Activated CD8-positive, alpha-beta memory T cell treated with anti-CD3 and anti-CD28 coated beads, Interleukin-2, amount 10 ng/mL, durations not matched to agents 7 days and 5 days (primary cell): ENCODE results near the gene KANK3. TPM values are rescaled to one million over a fixed set of nuclear protein-coding genes. Genes with fewer than 3 reads are reported as not detected.
"Not testable (repeated sequence)": the region's sequence is repeated elsewhere in the genome, so short reads cannot be mapped to it uniquely, and the experiment has no call there.

ENCODE experiments used
- ATAC-seq: fragments of 150-1000 bp; cut with Tn5 transposase; one replicate; pipeline ENCODE4 v1.10.0; 2021; ENCODE audit warnings: moderate library complexity
- CTCF ChIA-PET: fragments of 350-600 bp; sonication (Branson Sonifier 250); formaldehyde crosslinking; loops from one replicate; lab custom pipeline; 2021; ENCODE audit warnings: antibody characterized with exemption; lab: Charles Lee
- DNase-seq: peaks from one replicate; pipeline ENCODE4 v3.0.0-alpha.2; 2020
- H3K27ac Mint-ChIP-seq: one replicate; pipeline ENCODE4 v1.8.0; 2021; ENCODE audit warnings: mild to moderate bottlenecking, mixed read lengths
- H3K27me3 Mint-ChIP-seq: one replicate; pipeline ENCODE4 v1.8.0; 2021; ENCODE audit warnings: mixed read lengths
- H3K36me3 Mint-ChIP-seq: one replicate; pipeline ENCODE4 v1.8.0; 2021; ENCODE audit warnings: mild to moderate bottlenecking, mixed read lengths
- H3K4me1 Mint-ChIP-seq: one replicate; pipeline ENCODE4 v1.8.0; 2021; ENCODE audit warnings: mixed read lengths
- H3K4me3 Mint-ChIP-seq: one replicate; pipeline ENCODE4 v1.8.0; 2021; ENCODE audit warnings: mild to moderate bottlenecking, moderate library complexity, mixed read lengths
- H3K9me3 Mint-ChIP-seq: one replicate; pipeline ENCODE4 v1.8.0; 2022; ENCODE audit warnings: low read depth, mixed read lengths
- total RNA-seq, 2 experiments: library from RNA; stranded (reverse); gene quantifications; one replicate each; pipeline ENCODE4 v1.2.3, GENCODE V29; 2021

Gene KANK3
- total RNA-seq, 2 experiments from 2014 or later: 3.2 to 3.7 TPM

DNA sequence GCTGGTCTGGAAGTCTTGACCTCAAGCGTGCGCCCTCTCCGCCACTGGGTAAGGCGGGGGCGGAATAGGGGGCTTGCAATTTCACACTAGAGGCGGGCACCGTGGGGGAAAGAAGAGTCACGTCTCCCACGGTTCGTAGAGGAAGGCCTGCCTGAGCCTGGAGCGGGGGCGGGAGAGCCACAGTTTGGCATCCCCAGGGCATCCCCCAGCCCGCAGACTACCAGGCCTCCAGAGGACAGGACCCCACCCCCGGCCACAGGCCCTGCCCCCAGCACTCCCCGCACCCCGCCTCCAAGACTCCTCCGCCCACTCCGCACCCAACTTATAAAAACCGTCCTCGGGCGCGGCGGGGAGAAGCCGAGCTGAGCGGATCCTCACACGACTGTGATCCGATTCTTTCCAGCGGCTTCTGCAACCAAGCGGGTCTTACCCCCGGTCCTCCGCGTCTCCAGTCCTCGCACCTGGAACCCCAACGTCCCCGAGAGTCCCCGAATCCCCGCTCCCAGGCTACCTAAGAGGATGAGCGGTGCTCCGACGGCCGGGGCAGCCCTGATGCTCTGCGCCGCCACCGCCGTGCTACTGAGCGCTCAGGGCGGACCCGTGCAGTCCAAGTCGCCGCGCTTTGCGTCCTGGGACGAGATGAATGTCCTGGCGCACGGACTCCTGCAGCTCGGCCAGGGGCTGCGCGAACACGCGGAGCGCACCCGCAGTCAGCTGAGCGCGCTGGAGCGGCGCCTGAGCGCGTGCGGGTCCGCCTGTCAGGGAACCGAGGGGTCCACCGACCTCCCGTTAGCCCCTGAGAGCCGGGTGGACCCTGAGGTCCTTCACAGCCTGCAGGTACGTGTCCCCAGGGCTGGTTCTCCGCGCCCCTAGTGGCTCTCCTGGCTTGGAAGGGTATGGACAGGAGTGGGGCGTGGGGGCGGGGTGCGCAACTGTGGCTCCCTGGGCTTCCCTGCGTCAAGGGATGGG is 21.0 kb upstream of the KANK3 start, which contains the start of gene ANGPTL4:
Gene ANGPTL4, plus strand, starts transcription at position 353 of the 969 bp plus-strand sequence. Its CDS starts 167 bp downstream, at position 520.
- H3K27ac Mint-ChIP-seq: peak within 1 kb of the TSS; percentile 39
- H3K4me3 Mint-ChIP-seq: peak within 1 kb of the TSS; percentile 77
- H3K27me3 Mint-ChIP-seq: peaks cover 46% of the 10 kb centered on the region
- peaks cover 10% of the 10 kb centered on the region for H3K4me1 Mint-ChIP-seq
- CTCF ChIA-PET: interaction anchor here (0.9 to 4.7 kb wide), 3 partner anchors 10 to 222 kb away, joined by 3 to 34 read pairs (median 5); no protein-coding TSS in a partner anchor
- DNase-seq (peak; percentile 76), ATAC-seq (peak; percentile 82)
- H3K36me3 Mint-ChIP-seq: peaks cover 2% of the 10 kb centered on the region
- no peaks in the 10 kb centered on the region for H3K9me3 Mint-ChIP-seq

DNA sequence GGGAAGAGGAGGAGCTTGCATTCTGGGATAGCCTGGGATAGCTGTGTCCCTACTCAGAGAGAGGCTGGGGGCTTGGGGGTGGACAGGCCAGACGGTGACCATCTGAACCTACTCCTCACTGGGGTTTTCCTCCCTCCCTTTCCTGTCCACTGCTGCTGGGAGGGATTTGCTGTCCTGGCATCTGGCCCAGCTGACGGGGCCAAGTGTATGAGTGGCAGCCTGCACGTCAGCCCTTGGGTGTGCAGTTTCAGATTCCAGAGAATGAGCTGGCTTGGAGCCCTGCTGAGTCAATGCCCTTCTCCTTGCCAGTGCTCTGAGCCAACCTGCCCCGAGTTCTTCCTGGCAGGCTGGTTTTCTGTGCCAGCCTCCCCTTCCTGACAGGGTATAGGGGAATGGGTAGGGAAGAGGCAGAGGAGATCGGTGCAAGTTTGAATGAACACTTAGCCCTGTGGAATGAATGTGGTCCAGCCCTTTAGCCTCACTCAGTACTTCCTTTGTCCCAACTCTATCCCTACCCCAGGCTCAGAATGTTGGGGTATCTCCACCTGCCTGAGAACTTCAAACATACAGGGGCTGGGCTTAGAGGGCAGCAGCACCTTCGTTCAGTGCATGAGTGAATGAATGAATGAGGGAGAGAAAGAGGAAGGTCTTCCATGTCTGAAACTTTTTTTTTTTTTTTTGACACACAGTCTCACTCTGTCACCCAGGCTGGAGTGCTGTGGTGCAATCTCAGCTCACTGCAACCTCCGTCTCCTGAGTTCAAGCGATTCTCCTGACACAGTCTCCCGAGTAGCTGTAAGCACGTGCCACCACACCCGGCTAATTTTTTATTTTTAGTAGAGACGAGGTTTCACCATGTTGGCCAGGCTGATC is 19.1 kb upstream of the KANK3 start:
- H3K27me3 Mint-ChIP-seq: peaks cover 36% of the 10 kb centered on the region
- H3K4me3 Mint-ChIP-seq: no peak overlapping the region
- ATAC-seq (no peak), DNase-seq (no peak)
- H3K36me3 Mint-ChIP-seq: peaks cover 2% of the 10 kb centered on the region
- CTCF ChIA-PET: interaction anchor here (1.6 to 4.7 kb wide), 2 partner anchors 8 to 332 kb away, joined by 3 to 34 read pairs; no protein-coding TSS in a partner anchor
- no peaks in the 10 kb centered on the region for H3K9me3 Mint-ChIP-seq
- peaks cover 8% of the 10 kb centered on the region for H3K4me1 Mint-ChIP-seq
- no peak overlapping the region for H3K27ac Mint-ChIP-seq

DNA sequence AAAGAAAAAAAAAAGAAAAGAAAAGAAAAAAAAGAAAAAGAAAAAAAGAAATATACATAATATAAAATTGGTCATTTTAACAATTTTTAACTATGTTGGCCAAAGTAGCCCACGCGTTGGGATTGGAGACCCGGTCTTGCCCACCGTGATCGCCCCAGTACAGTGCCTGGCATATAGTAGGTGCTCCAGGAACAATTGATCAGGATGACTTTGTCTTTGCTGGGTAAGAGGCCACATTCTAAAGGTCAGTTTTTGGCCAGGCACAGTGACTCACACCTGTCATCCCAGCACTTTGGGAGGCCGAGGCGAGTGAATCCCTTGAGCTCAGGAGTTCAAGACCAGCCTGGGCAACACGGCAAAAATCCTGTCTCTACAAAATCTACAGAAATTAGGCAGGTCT is 17.1 kb upstream of the KANK3 start:
- Mint-ChIP-seq H3K36me3 (peaks cover 2% of the 10 kb centered on the region), H3K9me3 (peaks cover 3% of the 10 kb centered on the region), H3K27ac (no peak overlapping the region), H3K4me3 (no peak overlapping the region), H3K4me1 (peaks cover 16% of the 10 kb centered on the region), H3K27me3 (peaks cover 20% of the 10 kb centered on the region)
- ATAC-seq (no peak), DNase-seq (no peak)
- CTCF ChIA-PET: interaction anchor here (1.3 to 2.1 kb wide), 2 partner anchors 12 to 221 kb away, joined by 5 to 7 read pairs; no protein-coding TSS in a partner anchor

DNA sequence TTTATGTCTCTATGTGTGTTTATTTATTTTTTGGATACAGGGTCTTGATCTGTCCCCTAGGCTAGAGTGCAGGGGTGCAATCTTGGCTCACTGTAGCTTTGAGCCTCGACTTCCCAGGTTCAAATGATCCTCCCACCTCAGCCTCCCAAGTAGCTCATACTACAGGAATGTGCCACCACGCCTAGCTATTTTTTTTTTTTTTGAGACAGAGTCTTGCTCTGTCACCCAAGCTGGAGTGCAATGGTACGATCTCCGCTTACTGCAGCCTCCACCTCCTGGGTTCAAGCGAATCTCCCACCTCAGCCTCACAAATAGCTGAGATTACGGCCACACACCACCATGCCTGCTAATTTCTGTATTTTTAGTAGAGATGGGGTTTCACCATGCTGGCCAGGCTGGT is 15.9 kb upstream of the KANK3 start:
- H3K27ac Mint-ChIP-seq: no peak overlapping the region
- peaks cover 14% of the 10 kb centered on the region for H3K4me1 Mint-ChIP-seq
- CTCF ChIA-PET: interaction anchor here (0.8 to 2.1 kb wide), 3 partner anchors 11 to 222 kb away, joined by 3 to 7 read pairs (median 4); partner anchors contain the start of gene RAB11B
- peaks cover 2% of the 10 kb centered on the region for H3K36me3 Mint-ChIP-seq
- DNase-seq (no peak), ATAC-seq (no peak)
- peaks cover 15% of the 10 kb centered on the region for H3K27me3 Mint-ChIP-seq
- H3K4me3 Mint-ChIP-seq: no peak overlapping the region
- peaks cover 3% of the 10 kb centered on the region for H3K9me3 Mint-ChIP-seq

DNA sequence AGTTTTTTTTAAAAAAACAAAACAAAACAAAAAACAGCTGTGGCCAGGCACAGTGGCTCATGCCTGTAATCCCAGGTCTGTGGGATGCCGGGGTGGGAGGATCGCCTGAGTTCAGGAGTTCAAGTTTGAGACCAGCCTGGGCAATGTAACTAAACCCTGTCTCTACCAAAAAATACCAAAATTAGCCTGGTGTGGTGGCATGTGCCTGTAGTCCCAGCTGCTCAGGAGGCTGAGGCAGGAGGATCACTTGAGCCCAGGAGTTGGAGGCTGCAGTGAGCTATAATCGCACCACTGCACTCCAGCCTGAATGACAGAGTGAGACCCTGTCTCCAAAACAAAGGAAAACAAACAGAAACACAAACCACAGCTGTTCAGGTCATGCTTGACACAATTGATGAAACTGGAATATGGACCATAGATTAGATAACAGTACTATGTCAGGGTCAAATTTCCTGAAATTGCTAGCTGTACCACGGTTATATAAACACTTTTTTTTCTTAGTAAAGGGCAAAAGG is 14.0 kb upstream of the KANK3 start:
- Mint-ChIP-seq H3K36me3 (no peaks in the 10 kb centered on the region), H3K27me3 (peaks cover 9% of the 10 kb centered on the region), H3K4me1 (peaks cover 10% of the 10 kb centered on the region), H3K27ac (no peak overlapping the region), H3K4me3 (no peak overlapping the region), H3K9me3 (peaks cover 3% of the 10 kb centered on the region)
- ATAC-seq (no peak), DNase-seq (no peak)
- CTCF ChIA-PET: interaction anchor here (1.1 to 1.6 kb wide), 2 partner anchors 9 to 229 kb away, joined by 3 to 4 read pairs; no protein-coding TSS in a partner anchor

DNA sequence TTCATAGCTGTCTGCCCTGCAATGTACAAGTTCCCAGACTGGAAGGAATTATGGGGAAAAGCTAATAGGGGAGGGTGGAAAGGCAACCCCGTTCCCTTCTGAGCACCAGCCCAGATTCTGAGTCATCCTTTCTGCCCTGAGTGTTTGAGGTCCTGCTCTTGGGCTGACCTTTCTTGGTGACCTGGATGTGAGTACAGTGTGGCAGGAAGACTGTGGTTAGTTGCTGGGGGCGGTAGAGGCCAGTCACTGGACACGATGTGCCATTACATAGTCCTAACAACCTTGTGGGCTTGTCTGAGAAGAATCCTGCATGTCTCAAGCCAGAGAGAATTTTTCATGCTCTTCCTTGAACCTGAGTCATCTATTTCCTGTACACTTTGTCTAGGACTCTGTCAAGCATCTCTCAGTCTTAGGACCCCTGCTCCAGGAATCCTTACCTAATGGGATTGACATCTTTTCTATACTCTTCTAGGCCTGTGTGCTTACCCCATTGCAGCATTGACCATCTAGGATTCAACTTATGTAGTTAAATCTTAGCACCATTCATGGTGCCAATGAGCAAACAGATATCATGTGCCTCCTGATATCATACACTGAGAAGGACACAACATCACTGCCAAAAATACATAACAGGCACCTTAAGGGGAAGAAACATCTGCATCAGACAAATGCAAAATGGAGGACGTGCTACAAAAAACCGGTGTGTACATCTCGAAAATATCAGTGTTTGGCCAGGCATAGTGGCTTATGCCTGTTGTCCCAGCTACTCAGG is 12.8 kb upstream of the KANK3 start:
- no peak overlapping the region for H3K27ac Mint-ChIP-seq
- peaks cover 13% of the 10 kb centered on the region for H3K27me3 Mint-ChIP-seq
- no peak for DNase-seq
- H3K4me3 Mint-ChIP-seq: no peak overlapping the region
- peaks cover 3% of the 10 kb centered on the region for H3K9me3 Mint-ChIP-seq
- CTCF ChIA-PET: interaction anchor here (1.0 to 4.0 kb wide), 11 partner anchors 8 to 257 kb away, joined by 3 to 48 read pairs (median 6); partner anchors contain the start of genes ANGPTL4, KANK3 and RAB11B
- peaks cover 11% of the 10 kb centered on the region for H3K4me1 Mint-ChIP-seq
- no peaks in the 10 kb centered on the region for H3K36me3 Mint-ChIP-seq
- no peak for ATAC-seq

DNA sequence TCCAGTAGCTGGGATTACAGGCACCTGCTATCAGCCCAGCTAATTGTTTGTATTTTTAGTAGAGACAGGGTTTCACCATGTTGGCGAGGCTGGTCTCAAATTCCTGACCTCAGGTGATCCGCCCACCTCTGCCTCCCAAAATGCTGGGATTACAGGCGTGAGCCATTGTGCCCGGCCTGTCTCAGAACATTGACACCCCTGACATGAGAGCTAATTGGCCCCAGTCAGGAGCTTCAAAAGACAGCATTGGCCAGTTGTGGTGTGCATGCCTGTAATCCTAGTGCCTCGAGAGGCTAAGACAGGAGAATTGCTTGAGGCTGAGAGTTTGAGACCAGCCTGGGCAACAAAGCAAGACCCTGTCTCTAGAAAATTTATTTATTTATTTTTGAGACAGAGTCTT is 9.8 kb upstream of the KANK3 start:
- H3K9me3 Mint-ChIP-seq, H3K4me3 Mint-ChIP-seq, H3K36me3 Mint-ChIP-seq, ATAC-seq, DNase-seq, H3K27ac Mint-ChIP-seq: not testable (repeated sequence)
- Mint-ChIP-seq H3K27me3 (peaks cover 17% of the 10 kb centered on the region), H3K4me1 (peaks cover 13% of the 10 kb centered on the region)
- CTCF ChIA-PET: interaction anchor here (0.6 to 4.0 kb wide), 30 partner anchors 10 to 489 kb away, joined by 3 to 48 read pairs (median 6); partner anchors contain the start of genes ANGPTL4, KANK3, MARCHF2 and MYO1F

DNA sequence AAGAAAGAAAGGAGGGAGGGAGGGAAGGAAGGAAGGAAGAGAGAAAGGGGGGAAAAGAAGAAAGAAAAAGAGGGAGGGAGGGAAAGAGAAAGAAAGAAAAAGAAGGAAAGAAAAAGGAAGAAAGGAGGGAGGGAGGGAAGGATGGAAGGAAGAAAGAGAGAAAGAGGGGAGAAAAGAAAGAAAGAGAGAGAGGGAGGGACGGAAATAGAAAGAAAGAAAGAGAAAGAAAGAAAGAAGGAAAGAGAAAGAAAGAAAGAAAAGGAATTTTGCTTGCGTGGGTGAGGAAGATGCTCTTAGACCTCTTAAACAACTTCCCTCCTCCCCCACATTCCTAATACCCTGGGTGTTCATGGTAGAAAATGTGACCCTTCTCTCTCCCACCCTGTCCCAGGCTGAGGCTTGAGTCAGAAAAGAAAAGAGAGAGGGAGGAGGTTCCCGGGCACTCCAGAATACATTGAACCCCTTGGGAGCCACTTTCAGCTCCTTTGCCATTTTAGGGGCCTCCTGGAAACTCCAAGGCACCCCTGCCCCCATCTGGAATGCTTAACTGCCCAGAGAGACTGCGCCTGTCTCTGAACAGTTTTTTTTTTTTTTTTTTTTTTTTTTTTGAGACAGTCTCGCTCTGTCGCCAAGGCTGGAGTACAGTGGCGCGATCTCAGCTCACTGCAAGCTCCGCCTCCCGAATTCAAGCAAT is 9.2 kb upstream of the KANK3 start:
- Mint-ChIP-seq H3K4me1 (peaks cover 13% of the 10 kb centered on the region), H3K27me3 (peaks cover 17% of the 10 kb centered on the region), H3K36me3 (no peaks in the 10 kb centered on the region), H3K4me3 (no peak overlapping the region), H3K9me3 (peaks cover 3% of the 10 kb centered on the region), H3K27ac (no peak overlapping the region)
- DNase-seq (no peak), ATAC-seq (no peak)
- CTCF ChIA-PET: interaction anchor here (0.6 to 4.0 kb wide), 18 partner anchors 9 to 766 kb away, joined by 3 to 48 read pairs (median 11); partner anchors contain the start of genes ANGPTL4, KANK3, MARCHF2 and MYO1F

DNA sequence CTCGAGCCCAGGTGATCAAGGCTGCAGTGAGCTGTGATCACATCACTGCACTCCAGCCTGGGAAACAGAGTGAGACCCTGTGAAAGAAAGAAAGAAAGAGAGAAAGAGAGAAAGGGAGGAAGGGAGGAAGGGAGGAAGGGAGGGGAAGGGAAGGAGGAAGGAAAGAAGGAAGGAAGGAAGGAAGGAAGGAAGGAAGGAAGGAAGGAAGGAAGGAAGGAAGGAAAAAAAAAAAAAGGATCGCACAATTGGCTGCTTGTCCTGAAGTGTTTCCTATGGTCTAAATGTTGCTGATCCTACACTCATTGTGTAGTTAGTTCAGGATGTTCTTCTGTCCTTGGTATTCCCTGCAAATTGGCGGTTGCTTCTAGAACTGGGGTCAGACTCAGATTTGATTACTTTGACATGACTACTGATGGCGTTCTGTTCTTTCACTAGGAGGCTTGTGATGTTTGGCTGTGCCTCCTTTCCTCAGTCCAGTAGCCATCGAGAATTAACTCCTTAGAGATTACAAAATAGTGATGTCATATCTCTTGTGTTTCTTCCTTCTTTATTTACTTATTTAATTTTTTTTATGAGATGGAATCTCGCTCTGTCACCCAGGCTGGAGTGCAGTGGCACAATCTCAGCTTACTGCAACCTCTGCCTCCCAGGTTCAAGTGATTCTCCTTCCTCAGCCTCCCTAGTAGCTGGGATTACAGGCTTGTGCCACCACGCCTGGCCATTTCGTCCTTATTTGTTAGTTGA is 6.7 kb upstream of the KANK3 start:
- H3K4me1 Mint-ChIP-seq, H3K27ac Mint-ChIP-seq, ATAC-seq, H3K9me3 Mint-ChIP-seq, H3K36me3 Mint-ChIP-seq, H3K4me3 Mint-ChIP-seq, DNase-seq: not testable (repeated sequence)
- peaks cover 19% of the 10 kb centered on the region for H3K27me3 Mint-ChIP-seq
- CTCF ChIA-PET: interaction anchor here (0.6 to 3.1 kb wide), 2 partner anchors 15 to 143 kb away, joined by 3 to 9 read pairs; no protein-coding TSS in a partner anchor

DNA sequence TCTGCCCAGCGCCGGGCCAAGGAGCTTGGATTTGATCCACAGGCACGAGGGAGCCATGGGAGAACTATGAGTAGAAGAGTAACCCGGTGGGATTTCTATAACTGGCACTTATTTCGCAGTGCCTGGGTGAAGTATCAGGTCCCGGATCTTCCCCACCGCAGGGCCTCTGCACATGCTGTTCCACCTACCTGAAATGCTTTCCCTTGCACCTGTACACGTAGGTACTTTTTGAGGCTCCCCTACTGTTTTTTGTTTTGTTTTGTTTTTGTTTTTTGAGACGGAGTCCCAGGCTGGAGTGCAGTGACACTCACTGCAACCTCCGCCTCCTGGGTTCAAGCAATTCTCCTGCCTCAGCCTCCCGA is 402 bp upstream of the KANK3 start:
- CTCF ChIA-PET: interaction anchor here (0.6 to 5.9 kb wide), 3 partner anchors 9 to 112 kb away, joined by 3 to 48 read pairs (median 12); no protein-coding TSS in a partner anchor
- ATAC-seq (no peak), DNase-seq (no peak)
- Mint-ChIP-seq H3K9me3 (no peaks in the 10 kb centered on the region), H3K4me1 (peaks cover 15% of the 10 kb centered on the region), H3K27ac (no peak overlapping the region), H3K27me3 (peaks cover 17% of the 10 kb centered on the region), H3K4me3 (peak overlapping the region; percentile 68), H3K36me3 (no peaks in the 10 kb centered on the region)

DNA sequence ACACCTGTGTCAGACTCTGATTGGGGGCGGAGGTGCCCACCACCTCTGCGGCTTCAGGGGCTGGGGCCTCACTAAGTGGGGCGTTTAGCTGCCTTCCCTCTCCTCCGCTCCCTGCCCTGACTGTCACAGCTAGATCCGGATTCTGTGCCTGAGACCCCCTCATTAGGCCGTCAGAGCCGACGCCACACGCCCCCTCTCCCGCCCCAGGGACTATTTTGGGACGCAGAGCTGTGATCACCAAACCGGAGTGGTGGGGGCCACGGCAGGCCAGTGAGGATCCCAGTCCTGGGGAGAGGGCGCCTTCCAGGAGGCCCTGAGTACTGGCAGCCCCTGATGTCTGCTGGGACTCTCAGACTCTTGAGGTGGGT is 762 bp downstream of the KANK3 start:
- H3K36me3 Mint-ChIP-seq: no peaks in the 10 kb centered on the region
- peaks cover 15% of the 10 kb centered on the region for H3K4me1 Mint-ChIP-seq
- peak overlapping the region; percentile 68 for H3K4me3 Mint-ChIP-seq
- DNase-seq (no peak), ATAC-seq (no peak)
- CTCF ChIA-PET: interaction anchor here (0.9 to 5.9 kb wide), 2 partner anchors 12 to 23 kb away, joined by 3 to 48 read pairs; no protein-coding TSS in a partner anchor
- H3K27me3 Mint-ChIP-seq: peaks cover 25% of the 10 kb centered on the region
- no peaks in the 10 kb centered on the region for H3K9me3 Mint-ChIP-seq
- H3K27ac Mint-ChIP-seq: no peak overlapping the region
